ENCODE data around the gene CMSS1. TPM values are rescaled to one million over a fixed set of nuclear protein-coding genes. Genes with fewer than 3 reads are reported as not detected.

Gene CMSS1
- total RNA-seq, 4 donors from 2014 or later, result 2.4 to 29.9 (median 5.2) TPM

DNA sequence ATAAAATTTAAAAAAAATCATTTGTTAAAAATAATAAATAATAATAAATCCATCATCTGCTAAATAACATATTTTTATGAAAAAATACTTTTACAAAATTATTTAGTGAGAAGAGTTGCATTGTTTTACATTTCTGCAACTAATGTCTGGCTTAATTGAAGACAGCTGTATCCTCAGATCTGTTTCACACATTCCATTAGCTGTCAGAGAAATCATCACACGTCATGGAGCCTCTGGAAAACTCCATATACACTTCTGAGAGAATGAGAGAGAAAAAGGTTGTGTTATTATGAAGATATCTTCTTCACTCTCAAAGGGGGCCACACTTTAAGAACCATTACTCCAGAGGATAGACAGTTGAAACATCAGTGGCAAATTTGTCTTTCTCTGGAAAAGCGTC, 40.8 kb downstream of the CMSS1 start:
- WGBS, 2 donors (ENCODE audit: low coverage in 1 of 2), result 58 to 87% methylated on average over 1 to 2 of the region's 2 CpGs
- peak overlapping the region; percentile 72 to 90 (median 85) for H3K27ac ChIP-seq
- no peaks in the 10 kb centered on the region for H3K9me3 ChIP-seq
- intact Hi-C loops (cut with DNase I; ENCODE audit: low total_unique reads) (no loop called here), in situ Hi-C loops (cut with MboI; ENCODE audit: low pct_ligation_motif_present in 1 of 4, low pct_unique_long_range_greater_than_20kb in 1 of 4, low sequenced_read_pairs in 3 of 4) (loop anchor here in 1 of 4 donors (25.0 kb wide), 1 partner anchor 204 kb away; no protein-coding TSS in a partner anchor)
- no peak overlapping the region for H3K4me3 ChIP-seq
- H3K4me1 ChIP-seq, result peaks cover 8 to 41% (median 14%) of the 10 kb centered on the region in 4 donors
- TF ChIP-seq, protein P1, sequence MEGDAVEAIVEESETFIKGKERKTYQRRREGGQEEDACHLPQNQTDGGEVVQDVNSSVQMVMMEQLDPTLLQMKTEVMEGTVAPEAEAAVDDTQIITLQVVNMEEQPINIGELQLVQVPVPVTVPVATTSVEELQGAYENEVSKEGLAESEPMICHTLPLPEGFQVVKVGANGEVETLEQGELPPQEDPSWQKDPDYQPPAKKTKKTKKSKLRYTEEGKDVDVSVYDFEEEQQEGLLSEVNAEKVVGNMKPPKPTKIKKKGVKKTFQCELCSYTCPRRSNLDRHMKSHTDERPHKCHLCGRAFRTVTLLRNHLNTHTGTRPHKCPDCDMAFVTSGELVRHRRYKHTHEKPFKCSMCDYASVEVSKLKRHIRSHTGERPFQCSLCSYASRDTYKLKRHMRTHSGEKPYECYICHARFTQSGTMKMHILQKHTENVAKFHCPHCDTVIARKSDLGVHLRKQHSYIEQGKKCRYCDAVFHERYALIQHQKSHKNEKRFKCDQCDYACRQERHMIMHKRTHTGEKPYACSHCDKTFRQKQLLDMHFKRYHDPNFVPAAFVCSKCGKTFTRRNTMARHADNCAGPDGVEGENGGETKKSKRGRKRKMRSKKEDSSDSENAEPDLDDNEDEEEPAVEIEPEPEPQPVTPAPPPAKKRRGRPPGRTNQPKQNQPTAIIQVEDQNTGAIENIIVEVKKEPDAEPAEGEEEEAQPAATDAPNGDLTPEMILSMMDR (IDR thresholded peaks at IDR 0.05), result no peak
- no peak for TF ChIP-seq POLR2AphosphoS5 (IDR thresholded peaks at IDR 0.05)
- TF ChIP-seq POLR2A (IDR thresholded peaks at IDR 0.05), result no peak
- H3K36me3 ChIP-seq, result no peaks in the 10 kb centered on the region
- no peaks in the 10 kb centered on the region for H3K27me3 ChIP-seq
- no peak for DNase-seq

DNA sequence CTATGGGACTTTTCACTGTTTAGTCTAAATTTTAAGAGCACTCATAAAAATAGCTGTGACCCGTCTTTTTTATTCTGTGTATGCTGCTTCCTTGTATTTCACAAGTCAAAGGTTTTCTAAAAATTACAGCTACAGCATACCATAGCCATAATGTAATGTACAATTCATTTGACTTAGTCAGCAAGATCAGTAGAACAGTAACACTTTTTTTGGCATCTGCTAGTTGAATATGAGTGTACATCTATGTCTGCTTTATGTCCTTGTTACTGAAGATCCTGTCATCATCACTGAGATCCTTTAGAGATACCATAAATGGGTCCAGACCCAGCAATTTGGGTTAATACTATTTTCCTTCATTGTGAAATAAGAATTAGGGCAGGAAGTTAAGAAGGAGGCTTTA, 42.2 kb downstream of the CMSS1 start:
- WGBS, 2 donors (ENCODE audit: low coverage in 1 of 2), result 24 to 35% methylated on average over 1 of the region's 1 CpG
- TF ChIP-seq POLR2AphosphoS5 (IDR thresholded peaks at IDR 0.05) (peak; percentile 63 to 87 (median 69)), EP300 (IDR thresholded peaks at IDR 0.05; ENCODE audit: low read depth) (peak; percentile 50)
- TF ChIP-seq, protein P1 (IDR thresholded peaks at IDR 0.05), result no peak
- H3K27ac ChIP-seq, result peak overlapping the region; percentile 72 to 90 (median 85)
- no peaks in the 10 kb centered on the region for H3K36me3 ChIP-seq
- in situ Hi-C loops (cut with MboI; ENCODE audit: low pct_ligation_motif_present in 1 of 4, low pct_unique_long_range_greater_than_20kb in 1 of 4, low sequenced_read_pairs in 3 of 4) (loop anchor here in 1 of 4 donors (25.0 kb wide), 1 partner anchor 202 kb away; no protein-coding TSS in a partner anchor), intact Hi-C loops (cut with DNase I; ENCODE audit: low total_unique reads) (no loop called here)
- H3K4me3 ChIP-seq, result no peak overlapping the region
- no peaks in the 10 kb centered on the region for H3K9me3 ChIP-seq
- H3K4me1 ChIP-seq, result peaks cover 5 to 38% (median 13%) of the 10 kb centered on the region in 4 donors
- H3K27me3 ChIP-seq, result no peaks in the 10 kb centered on the region
- DNase-seq, result no peak

DNA sequence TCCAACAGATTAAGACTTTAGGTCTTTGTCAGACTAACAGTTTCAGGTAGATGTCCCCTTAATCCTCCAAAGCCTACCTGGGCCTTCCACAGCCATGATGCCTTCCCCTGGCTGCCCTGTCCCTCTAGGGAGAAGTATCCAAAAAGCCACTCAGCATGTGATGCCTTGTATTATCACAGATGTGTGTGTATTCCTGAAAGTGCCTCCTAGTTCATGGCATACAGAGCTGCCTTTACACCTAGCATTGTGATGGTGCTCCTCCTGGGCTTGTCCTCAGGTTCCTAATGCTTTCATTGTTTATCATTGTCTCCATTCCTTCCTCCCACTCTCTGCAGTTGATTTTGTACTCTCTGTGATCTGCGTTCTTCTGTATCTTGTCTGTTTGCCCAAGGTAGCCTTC, 43.6 kb downstream of the CMSS1 start:
- no peaks in the 10 kb centered on the region for H3K36me3 ChIP-seq
- peaks cover 7 to 43% (median 13%) of the 10 kb centered on the region in 4 donors for H3K4me1 ChIP-seq
- peak overlapping the region; percentile 72 to 90 (median 85) for H3K27ac ChIP-seq
- DNase-seq, result no peak
- 43 to 67% methylated on average over 1 of the region's 1 CpG for WGBS, 2 donors (ENCODE audit: low coverage in 1 of 2)
- H3K9me3 ChIP-seq, result no peaks in the 10 kb centered on the region
- intact Hi-C loops (cut with DNase I; ENCODE audit: low total_unique reads) (no loop called here), in situ Hi-C loops (cut with MboI; ENCODE audit: low pct_ligation_motif_present in 1 of 4, low pct_unique_long_range_greater_than_20kb in 1 of 4, low sequenced_read_pairs in 3 of 4) (loop anchor here in 1 of 4 donors (25.0 kb wide), 1 partner anchor 201 kb away; no protein-coding TSS in a partner anchor)
- TF ChIP-seq EP300 (IDR thresholded peaks at IDR 0.05; ENCODE audit: low read depth) (no peak), POLR2AphosphoS5 (IDR thresholded peaks at IDR 0.05) (no peak), POLR2A (IDR thresholded peaks at IDR 0.05) (no peak)
- TF ChIP-seq, protein P1 (IDR thresholded peaks at IDR 0.05), result no peak
- H3K4me3 ChIP-seq, result no peak overlapping the region
- no peaks in the 10 kb centered on the region for H3K27me3 ChIP-seq

DNA sequence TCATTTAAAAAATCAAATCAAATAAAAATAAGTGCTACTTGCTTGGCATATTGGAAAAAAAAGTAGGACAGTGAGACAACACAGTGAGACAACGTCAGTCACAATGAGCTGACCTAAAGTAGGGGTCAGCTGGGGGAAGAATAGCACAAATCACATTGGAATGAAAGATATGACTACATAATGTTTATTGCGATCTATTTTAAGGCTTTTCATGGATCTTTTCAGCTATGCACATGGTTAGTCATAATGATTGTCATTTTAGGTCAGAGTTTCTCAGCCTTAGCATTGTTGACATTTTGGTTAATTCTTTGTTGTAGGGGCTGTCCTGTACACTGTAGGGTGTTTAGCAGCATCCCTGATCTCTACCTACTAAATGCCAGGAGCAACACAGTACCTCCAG, 44.5 kb downstream of the CMSS1 start:
- Histone ChIP-seq H3K27ac (peak overlapping the region; percentile 72 to 90 (median 85)), H3K4me1 (peaks cover 12 to 53% (median 21%) of the 10 kb centered on the region in 4 donors), H3K4me3 (no peak overlapping the region), H3K36me3 (no peaks in the 10 kb centered on the region), H3K27me3 (no peaks in the 10 kb centered on the region), H3K9me3 (no peaks in the 10 kb centered on the region)
- in situ Hi-C loops (cut with MboI; ENCODE audit: low pct_ligation_motif_present in 1 of 4, low pct_unique_long_range_greater_than_20kb in 1 of 4, low sequenced_read_pairs in 3 of 4), result loop anchor here in 1 of 4 donors (25.0 kb wide), 1 partner anchor 200 kb away; no protein-coding TSS in a partner anchor
- TF ChIP-seq, protein P1 (IDR thresholded peaks at IDR 0.05), result no peak
- TF ChIP-seq POLR2AphosphoS5 (IDR thresholded peaks at IDR 0.05), result peak; percentile 9 to 45 (median 28)
- no peak for TF ChIP-seq POLR2A (IDR thresholded peaks at IDR 0.05)
- TF ChIP-seq EP300 (IDR thresholded peaks at IDR 0.05; ENCODE audit: low read depth), result no peak
- intact Hi-C loops (cut with DNase I; ENCODE audit: low total_unique reads), result no loop called here
- WGBS, 2 donors (ENCODE audit: low coverage in 1 of 2), result 50 to 65% methylated on average over 2 of the region's 2 CpGs
- no peak for DNase-seq
